Peyer's patch (tissue), 4 donors: ENCODE measurements around the gene LYL1.

Experiments used
- CTCF ChIP-seq, 6 experiments: fragments of 450-650 bp in 4 of 6; fragments of 200-600 bp in 2 of 6; sonication (generic) in 1 of 6; IDR thresholded peaks; one replicate each; pipeline ENCODE4 v1.5.1; 2017 to 2019; ENCODE audit warnings: antibody characterized with exemption in 6 of 6, mild to moderate bottlenecking in 3 of 6, moderate library complexity in 1 of 6
- POLR2A ChIP-seq, 2 donors: fragments of 450-650 bp; IDR thresholded peaks; one replicate each; pipeline ENCODE4 v1.5.1; 2017; ENCODE audit warnings: antibody characterized with exemption in 2 of 2, mild to moderate bottlenecking in 2 of 2, moderate library complexity in 2 of 2

GRCh38 chr19:13117176-13117771 lies 14.6 kb upstream of the LYL1 start:
- TF ChIP-seq POLR2A (IDR thresholded peaks at IDR 0.05) (no peak), CTCF (IDR thresholded peaks at IDR 0.05) (no peak)
